Lung (tissue), 12 donors: ENCODE data around the gene PPP2R2C. TPM values are rescaled to one million over a fixed set of nuclear protein-coding genes. Genes with fewer than 3 reads are reported as not detected.
A peak's percentile ranks its signal among the peaks of the same experiment; 100 is the strongest.

Experiments
- ATAC-seq: fragments of 200-7000 bp; cut with Tn5 transposase; one replicate; pipeline ENCODE4 v1.9.1; 2020; ENCODE audit warnings: moderate number of reproducible peaks; ENCODE audit not compliant: insufficient read depth, low FRiP score
- DNase-seq, 3 donors: peaks; one replicate each; pipeline ENCODE4 v3.0.0-alpha.2; 2013 to 2017
- H3K27ac ChIP-seq, 2 donors: one replicate each; pipeline ENCODE4 v1.5.1; 2013; ENCODE audit warnings: mild to moderate bottlenecking in 2 of 2, moderate library complexity in 2 of 2, control low read depth in 1 of 2, inconsistent platforms in 1 of 2, low read depth in 1 of 2, low read length in 1 of 2
- H3K27me3 ChIP-seq, 3 donors: one replicate each; pipeline ENCODE4 v1.5.1; 2013; ENCODE audit warnings: low read length in 2 of 3; ENCODE audit not compliant: control insufficient read depth in 3 of 3, insufficient read depth in 3 of 3
- H3K36me3 ChIP-seq, 4 donors: one replicate each; pipeline ENCODE4 v1.5.1; 2013; ENCODE audit warnings: low read length in 4 of 4, mild to moderate bottlenecking in 1 of 4, moderate library complexity in 1 of 4; ENCODE audit not compliant: control insufficient read depth in 4 of 4, insufficient read depth in 4 of 4
- H3K4me1 ChIP-seq, 5 donors: one replicate each; pipeline ENCODE4 v1.5.1; 2013; ENCODE audit warnings: low read length in 5 of 5, mild to moderate bottlenecking in 2 of 5, moderate library complexity in 1 of 5; ENCODE audit not compliant: control insufficient read depth in 5 of 5, insufficient read depth in 5 of 5
- H3K4me3 ChIP-seq: one replicate; pipeline ENCODE4 v1.5.1; 2013; ENCODE audit warnings: mild to moderate bottlenecking, control low read depth, moderate library complexity
- H3K9ac ChIP-seq, 2 donors: one replicate each; pipeline ENCODE4 v1.5.1; 2013; ENCODE audit warnings: low read length in 2 of 2, control low read depth in 1 of 2; ENCODE audit not compliant: insufficient read depth in 1 of 2
- H3K9me3 ChIP-seq, 4 donors: one replicate each; pipeline ENCODE4 v1.5.1; 2013; ENCODE audit warnings: low read length in 3 of 4, mild to moderate bottlenecking in 1 of 4, moderate library complexity in 1 of 4; ENCODE audit not compliant: control insufficient read depth in 4 of 4, insufficient read depth in 3 of 4
- WGBS, 2 donors: extraction: QIAGEN DNeasy Blood & Tissue Kit; methylation state at CpG; one replicate each; pipeline ENCODE4 v1.1.7; 2013; 5-methylcytosine and 5-hydroxymethylcytosine counted together
- polyA plus RNA-seq, 2 donors: library from polyadenylated mRNA; stranded (reverse); fragments of 200-250 nt; gene quantifications; one replicate each; pipeline ENCODE4 v1.2.1, GENCODE V29; 2013
- total RNA-seq, 2 donors: library from RNA; depleted of rRNA in 1 of 2; stranded (reverse); fragments of >200 nt in 1 of 2; gene quantifications; one replicate each; pipeline ENCODE4 v1.2.1, GENCODE V29; 2014 to 2021
- TF ChIP-seq, protein P1 (sequence below): IDR thresholded peaks from 2 replicates; pipeline ENCODE4 v1.5.1; 2012; ENCODE audit warnings: mild to moderate bottlenecking; ENCODE audit errors: control extremely low read depth, extremely low read depth
- donor health status: control.
- donor health status: control.
- donor health status: Bipolar disorder and iron deficiency.
- donor health status: healthy.
- donor health status: DM: yes; HTN: yes; CAD: no.

Gene PPP2R2C
- total and polyA plus RNA-seq, 4 donors: 0.03 to 0.57 (median 0.04) TPM

DNA sequence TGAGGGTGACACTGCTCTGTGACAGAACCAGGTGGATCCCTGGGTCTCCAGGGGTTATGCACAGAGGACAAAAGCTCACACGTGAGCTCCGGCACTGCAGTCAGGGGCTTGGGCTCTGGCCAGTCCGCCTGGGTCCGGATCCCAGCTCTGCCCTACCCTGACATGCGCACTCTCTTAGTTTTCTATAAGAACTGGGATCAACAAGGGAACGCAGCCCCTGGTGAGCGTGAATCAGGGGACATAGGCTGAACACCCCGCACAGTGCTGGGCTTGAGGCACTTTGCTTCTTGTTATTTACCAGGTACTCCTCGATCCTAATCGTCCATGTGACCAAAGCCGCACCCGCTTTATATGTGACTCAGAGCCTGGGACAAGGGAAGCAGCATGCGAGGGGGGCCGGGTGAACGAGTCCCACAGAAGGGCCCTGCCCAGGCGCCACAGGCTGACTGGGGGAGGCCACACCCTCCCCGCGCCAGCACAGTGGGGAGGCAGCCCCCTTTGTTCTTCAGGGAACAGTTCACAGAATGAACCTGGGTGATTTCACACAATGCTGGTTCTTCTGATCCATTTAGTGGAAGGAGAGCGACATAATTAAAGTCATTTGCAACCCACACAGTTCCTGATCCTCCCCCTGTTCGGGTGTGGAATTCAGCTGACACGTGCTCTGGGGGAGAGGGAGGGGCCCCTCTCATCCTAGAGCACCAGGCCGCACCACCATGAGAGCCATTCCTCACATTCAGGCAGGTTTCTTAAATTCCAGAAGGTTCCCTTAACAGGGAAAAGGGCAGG is 147.2 kb downstream of the PPP2R2C start:
- WGBS, 2 donors: 27 to 30% methylated on average over 22 of the region's 22 CpGs

DNA sequence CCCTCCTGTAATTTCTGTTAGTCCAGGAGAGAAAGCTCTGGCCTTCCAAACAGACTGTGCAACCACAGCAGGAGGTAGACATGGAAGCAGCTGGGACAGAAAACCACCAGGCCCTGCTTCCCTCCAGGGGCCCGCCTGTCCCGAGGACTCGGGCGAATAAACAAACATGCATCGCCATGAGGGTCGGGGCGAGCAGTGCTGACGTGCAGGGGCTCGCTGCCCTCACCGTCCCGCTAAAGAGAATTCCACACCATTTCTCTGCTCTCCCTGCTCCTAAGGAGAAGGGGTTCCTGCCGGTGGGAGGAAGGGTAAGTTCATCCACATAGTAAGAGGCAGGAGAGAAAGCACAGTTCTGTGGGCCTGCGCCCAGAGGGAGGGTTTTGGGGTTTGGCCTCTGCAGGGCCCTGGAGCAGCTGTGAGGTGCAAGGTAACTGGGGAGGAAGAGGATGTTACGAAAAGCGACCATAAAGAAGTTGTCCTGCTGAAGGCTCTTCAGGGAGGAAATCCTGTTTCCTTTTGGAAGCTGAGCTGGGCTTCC is 147.9 kb downstream of the PPP2R2C start:
- TF ChIP-seq, protein P1, sequence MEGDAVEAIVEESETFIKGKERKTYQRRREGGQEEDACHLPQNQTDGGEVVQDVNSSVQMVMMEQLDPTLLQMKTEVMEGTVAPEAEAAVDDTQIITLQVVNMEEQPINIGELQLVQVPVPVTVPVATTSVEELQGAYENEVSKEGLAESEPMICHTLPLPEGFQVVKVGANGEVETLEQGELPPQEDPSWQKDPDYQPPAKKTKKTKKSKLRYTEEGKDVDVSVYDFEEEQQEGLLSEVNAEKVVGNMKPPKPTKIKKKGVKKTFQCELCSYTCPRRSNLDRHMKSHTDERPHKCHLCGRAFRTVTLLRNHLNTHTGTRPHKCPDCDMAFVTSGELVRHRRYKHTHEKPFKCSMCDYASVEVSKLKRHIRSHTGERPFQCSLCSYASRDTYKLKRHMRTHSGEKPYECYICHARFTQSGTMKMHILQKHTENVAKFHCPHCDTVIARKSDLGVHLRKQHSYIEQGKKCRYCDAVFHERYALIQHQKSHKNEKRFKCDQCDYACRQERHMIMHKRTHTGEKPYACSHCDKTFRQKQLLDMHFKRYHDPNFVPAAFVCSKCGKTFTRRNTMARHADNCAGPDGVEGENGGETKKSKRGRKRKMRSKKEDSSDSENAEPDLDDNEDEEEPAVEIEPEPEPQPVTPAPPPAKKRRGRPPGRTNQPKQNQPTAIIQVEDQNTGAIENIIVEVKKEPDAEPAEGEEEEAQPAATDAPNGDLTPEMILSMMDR: no peak
- peak overlapping the region in 1 of 2 donors; percentile 86 for H3K27ac ChIP-seq
- 25 to 37% methylated on average over 15 of the region's 15 CpGs for WGBS, 2 donors

More for the DNA sequence above, 147.2 kb downstream of the PPP2R2C start:
- H3K27ac ChIP-seq: peak overlapping the region in 1 of 2 donors; percentile 86
- no peaks in the 10 kb centered on the region for H3K36me3 ChIP-seq
- DNase-seq (peak; percentile 29 to 69 (median 50)), ATAC-seq (peak; percentile 63)
- H3K4me3 ChIP-seq: no peak overlapping the region
- TF ChIP-seq, protein P1: no peak
- H3K9me3 ChIP-seq: no peaks in the 10 kb centered on the region
- peaks cover 0 to 16% (median 0%) of the 10 kb centered on the region in 5 donors for H3K4me1 ChIP-seq
- no peak overlapping the region for H3K9ac ChIP-seq
- H3K27me3 ChIP-seq: peaks cover 0 to 3% (median 0%) of the 10 kb centered on the region in 3 donors

DNA sequence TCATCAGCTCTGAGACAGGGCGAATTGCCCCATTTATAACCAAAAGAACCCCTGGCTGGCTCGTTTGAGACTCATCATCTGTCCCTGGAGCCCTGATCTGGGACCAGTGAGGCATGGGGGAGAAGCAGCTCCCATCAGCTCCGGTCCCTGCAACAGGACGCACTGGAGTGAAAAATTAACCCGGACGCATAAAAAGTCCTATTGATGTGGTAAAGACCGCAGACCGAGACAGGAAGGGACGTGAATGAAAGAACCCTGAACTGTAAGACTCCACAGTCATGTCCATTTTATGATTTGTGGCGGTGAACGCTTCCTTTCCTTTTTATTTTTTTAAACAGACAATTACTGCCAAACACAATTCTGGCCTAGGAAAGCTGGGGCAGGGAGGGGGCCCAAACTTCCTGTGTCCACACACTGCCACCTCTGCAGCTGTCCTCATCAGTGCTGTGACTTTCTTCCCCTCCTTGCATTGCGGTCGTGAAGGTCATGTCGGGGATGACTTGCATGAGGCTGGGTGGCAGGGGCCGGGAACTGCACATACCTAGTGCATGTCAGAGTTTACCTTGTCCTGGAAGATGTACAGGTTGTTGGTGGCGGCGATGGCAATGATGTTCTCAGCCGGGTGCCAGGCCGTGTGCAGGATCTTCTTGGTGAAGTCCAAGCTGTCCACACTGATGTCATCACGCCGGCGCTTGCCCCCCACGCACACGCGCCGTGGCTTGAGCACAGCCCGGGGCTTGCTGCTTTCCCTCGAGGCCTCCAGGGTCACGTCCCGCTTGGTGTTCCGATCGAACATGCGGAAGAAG is 149.4 kb downstream of the PPP2R2C start:
- no peak for ATAC-seq
- no peak overlapping the region for H3K27ac ChIP-seq
- H3K4me3 ChIP-seq: no peak overlapping the region
- peaks cover 0 to 16% (median 0%) of the 10 kb centered on the region in 5 donors for H3K4me1 ChIP-seq
- 69 to 76% methylated on average over 33 of the region's 33 CpGs for WGBS, 2 donors
- no peaks in the 10 kb centered on the region for H3K36me3 ChIP-seq
- DNase-seq: peak in 1 of 3 donors; percentile 9
- H3K9ac ChIP-seq: no peak overlapping the region
- H3K27me3 ChIP-seq: peaks cover 0 to 3% (median 0%) of the 10 kb centered on the region in 3 donors
- TF ChIP-seq, protein P1: no peak
- no peaks in the 10 kb centered on the region for H3K9me3 ChIP-seq

More for the DNA sequence above, 147.9 kb downstream of the PPP2R2C start:
- Histone ChIP-seq H3K4me1 (peaks cover 0 to 16% (median 0%) of the 10 kb centered on the region in 5 donors), H3K27me3 (peaks cover 0 to 3% (median 0%) of the 10 kb centered on the region in 3 donors), H3K9me3 (no peaks in the 10 kb centered on the region), H3K4me3 (no peak overlapping the region), H3K36me3 (no peaks in the 10 kb centered on the region), H3K9ac (no peak overlapping the region)
- peak; percentile 16 for ATAC-seq
- peak in 2 of 3 donors; percentile 14 to 40 for DNase-seq
